Measurements from ENCODE around the gene FAAP20.

GRCh38 chr1:2175055-2175414, 19.5 kb downstream of the FAAP20 start:
- TF ChIP-seq CTCF (IDR thresholded peaks at IDR 0.05; ENCODE audit: low read length) (no peak), EZH2 (optimal IDR thresholded peaks at IDR 0.05; ENCODE audit: low read depth, low read length) (no peak)
